Pancreas (tissue), 10 donors: Measurements from ENCODE around the gene NGDN. TPM values are rescaled to one million over a fixed set of nuclear protein-coding genes. Genes with fewer than 3 reads are reported as not detected.
"Not testable (repeated sequence)": the region's sequence is repeated elsewhere in the genome, so short reads cannot be mapped to it uniquely, and the experiment has no call there.

Experiments used
- ATAC-seq, 4 donors: fragments of 200-7000 bp; cut with Tn5 transposase; one replicate each; pipeline versions ENCODE4 v1.8.0 to v1.9.1; 2020; ENCODE audit warnings: mild to moderate bottlenecking in 4 of 4, moderate library complexity in 4 of 4
- DNase-seq, 6 donors: peaks; one replicate each; pipeline ENCODE4 v3.0.0-alpha.2; 2020
- FAIRE-seq: peaks from 2 replicates; lab custom pipeline; 2012; peaks lifted over from hg19 to GRCh38; lab: Jason Lieb, UNC
- H3K27ac ChIP-seq, 4 donors: fragments of 200-600 bp; sonication (generic); 1 replicate in 3 of 4; 2 replicates in 1 of 4; pipeline versions ENCODE4 v1.5.0 to v1.8.0; 2020
- H3K27me3 ChIP-seq, 4 donors: fragments of 200-600 bp; one replicate each; pipeline ENCODE4 v1.8.0; 2021
- H3K36me3 ChIP-seq, 3 donors: fragments of 200-600 bp; sonication (generic) in 1 of 3; one replicate each; pipeline versions ENCODE4 v1.5.0 to v1.8.0; 2020 to 2021
- H3K4me1 ChIP-seq, 3 donors: fragments of 200-600 bp; one replicate each; pipeline ENCODE4 v1.8.0; 2021
- H3K4me3 ChIP-seq, 4 donors: fragments of 200-600 bp; sonication (generic) in 2 of 4; one replicate each; pipeline versions ENCODE4 v1.5.0 to v1.8.0; 2020 to 2021
- H3K9me3 ChIP-seq, 4 donors: fragments of 200-600 bp; one replicate each; pipeline ENCODE4 v1.8.0; 2021
- CTCF ChIP-seq, 4 donors: fragments of 200-600 bp; sonication (generic) in 3 of 4; IDR thresholded peaks; one replicate each; pipeline versions ENCODE4 v1.5.0 to v1.8.0; 2021; ENCODE audit warnings: antibody characterized with exemption in 4 of 4
- WGBS, 2 donors: extraction: QIAGEN DNeasy Blood & Tissue Kit; methylation state at CpG; one replicate each; pipeline ENCODE4 v1.1.7; 2013; 5-methylcytosine and 5-hydroxymethylcytosine counted together
- intact Hi-C, 3 donors: fragments of 100-400 bp; cut with DNase I; formaldehyde crosslinking; loops; one replicate each; pipeline versions ENCODE4 v1.11.1 to v1.14.2; 2022
- polyA plus RNA-seq, 2 donors: library from polyadenylated mRNA; stranded (reverse); fragments of 200-250 nt; gene quantifications; one replicate each; pipeline ENCODE4 v1.2.3, GENCODE V29; 2013
- total RNA-seq, 6 donors: library from RNA; stranded (reverse); fragmentation: NEBNext Ultra II Directional in 4 of 6; extraction: Animal tissue kit (Norgen Biotek cat#: 25700) in 4 of 6; gene quantifications; one replicate each; pipeline versions ENCODE4 v1.2.1 to v1.2.4, GENCODE V29; 2021 to 2023
- donor health status: healthy with polysubstance abuse.
- donor health status: DM: no; HTN: no; CAD: no; lungs with moderate emphysema.
- donor health status: DM: no; HTN: no; CAD: no.
- donor health status: control.
- donor health status: control.
- donor health status: Bipolar disorder and iron deficiency.
- donor health status: DM: yes; HTN: yes; CAD: no.
- donor health status: DM: no; HTN: no; CAD: no.
- donor health status: DM: no; HTN: no; CAD: no.
- donor health status: DM: yes; HTN: yes; CAD: no.

The NGDN gene
- total and polyA plus RNA-seq, 8 donors = 9.8 to 33.7 (median 15.5) TPM

- Histone ChIP-seq H3K4me1 (peaks cover 4 to 9% (median 6%) of the 10 kb centered on the region in 3 donors), H3K9me3 (no peaks in the 10 kb centered on the region), H3K27ac (no peak overlapping the region), H3K4me3 (no peak overlapping the region), H3K36me3 (no peaks in the 10 kb centered on the region), H3K27me3 (no peaks in the 10 kb centered on the region)
- no peak for DNase-seq
- WGBS, 2 donors = 21 to 27% methylated on average over 1 of the region's 1 CpG
- TF ChIP-seq CTCF (IDR thresholded peaks at IDR 0.05) = no peak
- FAIRE-seq = no peak
- peak in 2 of 4 donors; percentile 48 to 57 for ATAC-seq
- intact Hi-C loops = no loop called here
Observed at GRCh38 chr14:23449314-23449713, 20.2 kb upstream of the NGDN start.

GRCh38 chr14:23450379-23450778 is 19.1 kb upstream of the NGDN start:
- FAIRE-seq (no peak), ATAC-seq (no peak), DNase-seq (no peak)
- Histone ChIP-seq H3K27ac (no peak overlapping the region), H3K4me1 (peaks cover 4 to 9% (median 6%) of the 10 kb centered on the region in 3 donors), H3K36me3 (no peaks in the 10 kb centered on the region), H3K27me3 (no peaks in the 10 kb centered on the region), H3K4me3 (no peak overlapping the region), H3K9me3 (no peaks in the 10 kb centered on the region)
- no peak for TF ChIP-seq CTCF (IDR thresholded peaks at IDR 0.05)
- intact Hi-C loops = no loop called here
- 57 to 95% methylated on average over 2 of the region's 2 CpGs for WGBS, 2 donors

- ATAC-seq (no peak), DNase-seq (no peak), FAIRE-seq (no peak)
- H3K9me3 ChIP-seq = no peaks in the 10 kb centered on the region
- H3K4me1 ChIP-seq = peaks cover 4 to 9% (median 6%) of the 10 kb centered on the region in 3 donors
- intact Hi-C loops = no loop called here
- WGBS, 2 donors = 85 to 89% methylated on average over 2 of the region's 2 CpGs
- no peak overlapping the region for H3K27ac ChIP-seq
- no peaks in the 10 kb centered on the region for H3K36me3 ChIP-seq
- no peaks in the 10 kb centered on the region for H3K27me3 ChIP-seq
- TF ChIP-seq CTCF (IDR thresholded peaks at IDR 0.05) = no peak
- H3K4me3 ChIP-seq = no peak overlapping the region
Observed at GRCh38 chr14:23452237-23452636, 17.3 kb upstream of the NGDN start.

GRCh38 chr14:23454445-23454856 is 15.1 kb upstream of the NGDN start:
- ATAC-seq = no peak

GRCh38 chr14:23456883-23457586 is 12.5 kb upstream of the NGDN start:
- H3K36me3 ChIP-seq, H3K27me3 ChIP-seq, intact Hi-C loops, H3K27ac ChIP-seq, H3K4me3 ChIP-seq, H3K9me3 ChIP-seq, DNase-seq, FAIRE-seq, H3K4me1 ChIP-seq: not testable (repeated sequence)
- ATAC-seq = peak in 2 of 4 donors; percentile 44 to 62
- 69 to 73% methylated on average over 11 of the region's 11 CpGs for WGBS, 2 donors

More at GRCh38 chr14:23454445-23454856, 15.1 kb upstream of the NGDN start:
- H3K4me3 ChIP-seq = no peak overlapping the region
- TF ChIP-seq CTCF (IDR thresholded peaks at IDR 0.05) = no peak
- no peak overlapping the region for H3K27ac ChIP-seq
- intact Hi-C loops = no loop called here
- H3K36me3 ChIP-seq = no peaks in the 10 kb centered on the region
- H3K27me3 ChIP-seq = no peaks in the 10 kb centered on the region
- FAIRE-seq (no peak), DNase-seq (no peak)
- H3K4me1 ChIP-seq = no peaks in the 10 kb centered on the region
- 45 to 50% methylated on average over 1 of the region's 1 CpG for WGBS, 2 donors
- no peaks in the 10 kb centered on the region for H3K9me3 ChIP-seq
